Left ventricle myocardium inferior (tissue), 1 donor: ENCODE measurements around the gene ATF6. TPM values are rescaled to one million over a fixed set of nuclear protein-coding genes. Genes with fewer than 3 reads are reported as not detected.
"Not testable (repeated sequence)": the region's sequence is repeated elsewhere in the genome, so short reads cannot be mapped to it uniquely, and the experiment has no call there.

Experiments used
- DNase-seq: peaks from one replicate; pipeline ENCODE4 v3.0.0-alpha.2; 2020
- H3K27ac ChIP-seq: fragments of 200-600 bp; replicated peaks from 2 replicates; pipeline ENCODE4 v1.8.0; 2021
- H3K27me3 ChIP-seq: fragments of 200-600 bp; 2 replicates; pipeline ENCODE4 v1.8.0; 2021; ENCODE audit warnings: low read depth
- H3K36me3 ChIP-seq: fragments of 200-600 bp; 2 replicates; pipeline ENCODE4 v1.8.0; 2021
- H3K4me1 ChIP-seq: fragments of 200-600 bp; 2 replicates; pipeline ENCODE4 v1.8.0; 2021
- H3K4me3 ChIP-seq: fragments of 200-600 bp; 2 replicates; pipeline ENCODE4 v1.8.0; 2021; ENCODE audit warnings: mild to moderate bottlenecking, moderate library complexity
- H3K9me3 ChIP-seq: fragments of 200-600 bp; replicated peaks from 2 replicates; pipeline ENCODE4 v1.8.0; 2021
- CTCF ChIP-seq: fragments of 200-600 bp; IDR thresholded peaks from 2 replicates; pipeline ENCODE4 v1.8.0; 2021; ENCODE audit warnings: antibody characterized with exemption, mild to moderate bottlenecking, borderline replicate concordance
- intact Hi-C: fragments of 100-400 bp; cut with micrococcal nuclease; formaldehyde crosslinking; loops from one replicate; pipeline ENCODE4 v1.11.0; 2022
- total RNA-seq: library from RNA; stranded (reverse); fragmentation: NEBNext Ultra II Directional; extraction: Animal tissue kit (Norgen Biotek cat#: 25700); gene quantifications from one replicate; pipeline ENCODE4 v1.2.1, GENCODE V29; 2021
- donor health status: DM: no; HTN: yes; CAD: no; lungs with severe emphysema.

The ATF6 gene
- total RNA-seq, 1 donor from 2014 or later: 13.0 TPM

- H3K36me3 ChIP-seq: peaks cover 39% of the 10 kb centered on the region
- no peak overlapping the region for H3K4me3 ChIP-seq
- peaks cover 6% of the 10 kb centered on the region for H3K4me1 ChIP-seq
- TF ChIP-seq CTCF: no peak
- no peaks in the 10 kb centered on the region for H3K9me3 ChIP-seq
- intact Hi-C loops: no loop called here
- H3K27ac ChIP-seq: no peak overlapping the region
- DNase-seq: no peak
- H3K27me3 ChIP-seq: no peaks in the 10 kb centered on the region
Measured at GRCh38 chr1:161803181-161803580, 37.1 kb downstream of the ATF6 start.

GRCh38 chr1:161805399-161806197 lies 39.5 kb downstream of the ATF6 start:
- Histone ChIP-seq H3K4me1 (peaks cover 6% of the 10 kb centered on the region), H3K4me3 (no peak overlapping the region), H3K9me3 (peaks cover 12% of the 10 kb centered on the region), H3K27me3 (no peaks in the 10 kb centered on the region), H3K27ac (no peak overlapping the region), H3K36me3 (peaks cover 36% of the 10 kb centered on the region)
- DNase-seq: no peak
- intact Hi-C loops: no loop called here
- no peak for TF ChIP-seq CTCF

GRCh38 chr1:161809202-161809601 lies 43.1 kb downstream of the ATF6 start:
- H3K27ac ChIP-seq, intact Hi-C loops, DNase-seq, H3K27me3 ChIP-seq, H3K4me3 ChIP-seq, H3K4me1 ChIP-seq: not testable (repeated sequence)
- H3K9me3 ChIP-seq: peaks cover 18% of the 10 kb centered on the region
- peaks cover 27% of the 10 kb centered on the region for H3K36me3 ChIP-seq

- intact Hi-C loops, H3K27me3 ChIP-seq, DNase-seq, H3K4me1 ChIP-seq, H3K27ac ChIP-seq, H3K4me3 ChIP-seq: not testable (repeated sequence)
- H3K9me3 ChIP-seq: peaks cover 18% of the 10 kb centered on the region
- peaks cover 27% of the 10 kb centered on the region for H3K36me3 ChIP-seq
Measured at GRCh38 chr1:161809656-161810055, 43.5 kb downstream of the ATF6 start.

GRCh38 chr1:161810780-161811179 lies 44.7 kb downstream of the ATF6 start:
- DNase-seq: no peak
- no peaks in the 10 kb centered on the region for H3K4me1 ChIP-seq
- intact Hi-C loops: no loop called here
- no peak overlapping the region for H3K27ac ChIP-seq
- peaks cover 18% of the 10 kb centered on the region for H3K9me3 ChIP-seq
- H3K36me3 ChIP-seq: peaks cover 27% of the 10 kb centered on the region
- H3K4me3 ChIP-seq: no peak overlapping the region
- H3K27me3 ChIP-seq: no peaks in the 10 kb centered on the region
- no peak for TF ChIP-seq CTCF

- no peak for DNase-seq
- H3K36me3 ChIP-seq: peaks cover 30% of the 10 kb centered on the region
- intact Hi-C loops: no loop called here
- H3K27me3 ChIP-seq: no peaks in the 10 kb centered on the region
- TF ChIP-seq CTCF: no peak
- no peaks in the 10 kb centered on the region for H3K4me1 ChIP-seq
- no peak overlapping the region for H3K4me3 ChIP-seq
- no peaks in the 10 kb centered on the region for H3K9me3 ChIP-seq
- no peak overlapping the region for H3K27ac ChIP-seq
Measured at GRCh38 chr1:161816201-161816600, 50.1 kb downstream of the ATF6 start.
